Gastrocnemius medialis (tissue), 4 donors: ENCODE measurements around the gene LDLRAP1. TPM values are rescaled to one million over a fixed set of nuclear protein-coding genes. Genes with fewer than 3 reads are reported as not detected.
A peak's percentile ranks its signal among the peaks of the same experiment; 100 is the strongest.

Experiments used
- ATAC-seq, 2 donors: fragments of 150-250 bp; one replicate each; pipeline ENCODE4 v1.9.1; 2016
- DNase-seq, 2 donors: peaks; one replicate each; pipeline ENCODE4 v3.0.0-alpha.2; 2019
- H3K27ac ChIP-seq, 4 donors: fragments of 200-600 bp; sonication (generic); 1 replicate in 1 of 4; 2 replicates in 3 of 4; pipeline ENCODE4 v1.5.1; 2016 to 2018; ENCODE audit warnings: mild to moderate bottlenecking in 2 of 4, moderate library complexity in 1 of 4
- H3K27me3 ChIP-seq, 3 donors: fragments of 200-600 bp; sonication (generic) in 2 of 3; 1 replicate in 1 of 3; 2 replicates in 2 of 3; pipeline versions ENCODE4 v1.5.1 to v1.6.0; 2016 to 2019; ENCODE audit warnings: mild to moderate bottlenecking in 1 of 3, moderate library complexity in 1 of 3
- H3K36me3 ChIP-seq, 2 donors: fragments of 200-600 bp; sonication (generic) in 1 of 2; one replicate each; pipeline ENCODE4 v1.5.1; 2017 to 2018
- H3K4me1 ChIP-seq, 2 donors: fragments of 200-600 bp; sonication (generic) in 1 of 2; one replicate each; pipeline ENCODE4 v1.5.1; 2016 to 2017; ENCODE audit warnings: mild to moderate bottlenecking in 2 of 2
- H3K4me3 ChIP-seq, 4 donors: fragments of 200-600 bp; sonication (generic) in 3 of 4; 1 replicate in 1 of 4; 2 replicates in 3 of 4; pipeline ENCODE4 v1.5.1; 2016 to 2019; ENCODE audit warnings: mild to moderate bottlenecking in 2 of 4
- H3K9me3 ChIP-seq, 3 donors: fragments of 200-600 bp; sonication (generic) in 2 of 3; 1 replicate in 1 of 3; 2 replicates in 2 of 3; pipeline ENCODE4 v1.5.1; 2016 to 2019
- CTCF ChIP-seq, 5 experiments: fragments of 450-650 bp in 3 of 5; fragments of 200-600 bp in 2 of 5; sonication (generic) in 2 of 5; IDR thresholded peaks in 4 of 5; conservative IDR thresholded peaks in 1 of 5; 1 replicate in 4 of 5; 2 replicates in 1 of 5; pipeline ENCODE4 v1.5.1; 2016 to 2019; ENCODE audit warnings: antibody characterized with exemption in 5 of 5, mild to moderate bottlenecking in 3 of 5, moderate library complexity in 3 of 5
- POLR2A ChIP-seq, 2 donors: fragments of 450-650 bp; IDR thresholded peaks; one replicate each; pipeline ENCODE4 v1.6.1; 2017; ENCODE audit warnings: antibody characterized with exemption in 2 of 2, mild to moderate bottlenecking in 2 of 2, moderate library complexity in 2 of 2
- in situ Hi-C, 4 donors: fragments of 200-750 bp; cut with MboI; loops; one replicate each; pipeline versions ENCODE4 v1.15.0 to v1.8.0; 2017; ENCODE audit warnings: low sequenced_read_pairs in 4 of 4
- intact Hi-C: fragments of 100-400 bp; cut with DNase I; formaldehyde crosslinking; loops from one replicate; pipeline ENCODE4 v1.15.1; 2023; ENCODE audit warnings: low total_unique reads
- total RNA-seq, 4 donors: library from RNA; depleted of rRNA; stranded (reverse); fragments of >200 nt; gene quantifications; one replicate each; pipeline versions ENCODE4 v1.1.0 to v1.2.3, GENCODE V29; 2016

LDLRAP1 gene
- total RNA-seq, 4 donors from 2014 or later: 10.0 to 17.9 (median 14.2) TPM

GRCh38 chr1:25615563-25616094 lies 72.2 kb downstream of the LDLRAP1 start:
- DNase-seq: no peak
- no peaks in the 10 kb centered on the region for H3K36me3 ChIP-seq
- H3K4me3 ChIP-seq: peak overlapping the region; percentile 72 to 97 (median 87)
- no peak for TF ChIP-seq CTCF (IDR thresholded peaks at IDR 0.05 in 4 of 5, conservative IDR thresholded peaks at IDR 0.05 in 1 of 5)
- no peak for TF ChIP-seq POLR2A (IDR thresholded peaks at IDR 0.05)
- peak; percentile 3 to 6 for ATAC-seq
- intact Hi-C loops (loop anchor here (2.0 kb wide), 3 partner anchors 73 to 189 kb away; partner anchors contain the start of gene LDLRAP1), in situ Hi-C loops (loop anchor here in 1 of 4 donors (25.0 kb wide), 1 partner anchor 122 kb away; no protein-coding TSS in a partner anchor)
- H3K4me1 ChIP-seq: peaks cover 20 to 26% of the 10 kb centered on the region in 2 donors
- no peaks in the 10 kb centered on the region for H3K9me3 ChIP-seq
- peak overlapping the region; percentile 81 to 92 (median 84) for H3K27ac ChIP-seq
- no peaks in the 10 kb centered on the region for H3K27me3 ChIP-seq

- TF ChIP-seq CTCF (IDR thresholded peaks at IDR 0.05 in 4 of 5, conservative IDR thresholded peaks at IDR 0.05 in 1 of 5) (peak; percentile 49 to 62 (median 54)), POLR2A (IDR thresholded peaks at IDR 0.05) (peak; percentile 70 to 75)
Measured at GRCh38 chr1:25616095-25616986, 72.9 kb downstream of the LDLRAP1 start, which contains the start of gene MAN1C1. MAN1C1 (plus strand) TSS chr1:25616791; CDS start chr1:25617798, 1,007 bp downstream.

GRCh38 chr1:25616987-25617624 lies 73.7 kb downstream of the LDLRAP1 start:
- Histone ChIP-seq H3K36me3 (no peaks in the 10 kb centered on the region), H3K4me3 (peak overlapping the region; percentile 68 to 86 (median 82)), H3K27me3 (no peaks in the 10 kb centered on the region), H3K4me1 (peaks cover 20 to 30% of the 10 kb centered on the region in 2 donors), H3K27ac (peak overlapping the region; percentile 59 to 77 (median 70)), H3K9me3 (no peaks in the 10 kb centered on the region)
- DNase-seq: no peak
- intact Hi-C loops (loop anchor here (2.0 kb wide), 3 partner anchors 74 to 188 kb away; partner anchors contain the start of gene LDLRAP1), in situ Hi-C loops (loop anchor here in 1 of 4 donors (25.0 kb wide), 1 partner anchor 120 kb away; no protein-coding TSS in a partner anchor)
- peak; percentile 15 to 34 for ATAC-seq
- TF ChIP-seq POLR2A (IDR thresholded peaks at IDR 0.05): peak in 1 of 2 donors; percentile 18
- TF ChIP-seq CTCF (IDR thresholded peaks at IDR 0.05 in 4 of 5, conservative IDR thresholded peaks at IDR 0.05 in 1 of 5): no peak

More at GRCh38 chr1:25616095-25616986, 72.9 kb downstream of the LDLRAP1 start, which contains the start of gene MAN1C1:
- peak; percentile 83 to 84 for ATAC-seq
- Histone ChIP-seq H3K27ac (peak within 1 kb of the TSS; percentile 81 to 92 (median 84)), H3K36me3 (no peaks in the 10 kb centered on the region), H3K9me3 (no peaks in the 10 kb centered on the region), H3K27me3 (no peaks in the 10 kb centered on the region), H3K4me1 (peaks cover 20 to 26% of the 10 kb centered on the region in 2 donors), H3K4me3 (peak within 1 kb of the TSS; percentile 72 to 97 (median 90))
- intact Hi-C loops: loop anchor here (2.0 kb wide), 3 partner anchors 74 to 188 kb away; partner anchors contain the start of gene LDLRAP1
- in situ Hi-C loops: loop anchor here in 1 of 4 donors (25.0 kb wide), 1 partner anchor 121 kb away; no protein-coding TSS in a partner anchor
- peak; percentile 61 to 74 for DNase-seq
